Head of caudate nucleus (tissue), 42 donors: Measurements from ENCODE around the gene PHRF1.

ENCODE experiments used
- DNase-seq, 42 donors: peaks; one replicate each; pipeline versions ENCODE4 v3.0.0 to v3.0.0-alpha.2; 2020 to 2021; ENCODE audit warnings: mixed read lengths in 7 of 42
- intact Hi-C: fragments of 100-400 bp; cut with DNase I; formaldehyde crosslinking; loops from one replicate; pipeline ENCODE4 v1.15.0; 2022

The PHRF1 gene

GRCh38 chr11:617912-618682 is 41.8 kb downstream of the PHRF1 start:
- DNase-seq: no peak

GRCh38 chr11:618856-619627 is 42.8 kb downstream of the PHRF1 start:
- intact Hi-C loops: no loop called here
- DNase-seq: no peak

More at GRCh38 chr11:617912-618682, 41.8 kb downstream of the PHRF1 start:
- intact Hi-C loops: no loop called here

GRCh38 chr11:619628-620050 is 43.4 kb downstream of the PHRF1 start:
- no peak for DNase-seq
- intact Hi-C loops: no loop called here

- DNase-seq: no peak
- intact Hi-C loops: no loop called here
Measured at GRCh38 chr11:620201-620600, 43.9 kb downstream of the PHRF1 start.

GRCh38 chr11:620935-621814 is 44.9 kb downstream of the PHRF1 start:
- intact Hi-C loops: no loop called here
- DNase-seq: no peak

GRCh38 chr11:621838-622237 is 45.6 kb downstream of the PHRF1 start:
- DNase-seq: no peak
- intact Hi-C loops: no loop called here

- intact Hi-C loops: no loop called here
- DNase-seq: no peak
Measured at GRCh38 chr11:623349-623869, 47.1 kb downstream of the PHRF1 start.

- intact Hi-C loops: no loop called here
- no peak for DNase-seq
Measured at GRCh38 chr11:623999-624704, 47.9 kb downstream of the PHRF1 start.

GRCh38 chr11:624705-625635 is 48.7 kb downstream of the PHRF1 start, which contains the start of gene CDHR5:
Gene CDHR5, minus strand, starts transcription at chr11:624955. Its CDS starts 53 bp downstream, at chr11:624902.
- no peak for DNase-seq
- intact Hi-C loops: no loop called here

- DNase-seq: no peak
- intact Hi-C loops: no loop called here
Measured at GRCh38 chr11:625636-626268, 49.5 kb downstream of the PHRF1 start.

GRCh38 chr11:626475-627307 is 50.4 kb downstream of the PHRF1 start, which contains the start of gene SCT:
Gene SCT, minus strand, starts transcription at chr11:627181. Its CDS starts 38 bp downstream, at chr11:627143.
- no peak for DNase-seq
- intact Hi-C loops: no loop called here

GRCh38 chr11:627308-627576 is 51.0 kb downstream of the PHRF1 start:
- no peak for DNase-seq
- intact Hi-C loops: no loop called here

- intact Hi-C loops: no loop called here
- no peak for DNase-seq
Measured at GRCh38 chr11:628056-628455, 51.8 kb downstream of the PHRF1 start.

- DNase-seq: no peak
- intact Hi-C loops: no loop called here
Measured at GRCh38 chr11:629237-629583, 52.9 kb downstream of the PHRF1 start.

- intact Hi-C loops: no loop called here
- no peak for DNase-seq
Measured at GRCh38 chr11:630871-631270, 54.6 kb downstream of the PHRF1 start.

- intact Hi-C loops: no loop called here
- no peak for DNase-seq
Measured at GRCh38 chr11:635945-636510, 59.8 kb downstream of the PHRF1 start.
